Measurements from ENCODE around the gene SNORC.

GRCh38 chr2:232888839-232889529 is 18.9 kb downstream of the SNORC start:
- TF ChIP-seq ATF3 (CRISPR knock-in tag; conservative IDR thresholded peaks at IDR 0.05) (no peak), FOXP1 (CRISPR knock-in tag; IDR thresholded peaks at IDR 0.05; ENCODE audit: borderline replicate concordance) (no peak)
